B cell (primary cell): ENCODE results near the gene FAM184A.

Source experiments
- EZH2 ChIP-seq: IDR thresholded peaks from 2 replicates; pipeline ENCODE4 v1.6.1; 2012; ENCODE audit warnings: borderline replicate concordance, low read depth, mild to moderate bottlenecking, moderate library complexity, low read length; ENCODE audit not compliant: insufficient read depth, poor library complexity, severe bottlenecking
- TF ChIP-seq, protein P1 (sequence below): fragments of 200-600 bp; IDR thresholded peaks from one replicate; pipeline ENCODE4 v1.8.0; 2022; ENCODE audit warnings: antibody characterized with exemption, mild to moderate bottlenecking

- TF ChIP-seq, protein P1, sequence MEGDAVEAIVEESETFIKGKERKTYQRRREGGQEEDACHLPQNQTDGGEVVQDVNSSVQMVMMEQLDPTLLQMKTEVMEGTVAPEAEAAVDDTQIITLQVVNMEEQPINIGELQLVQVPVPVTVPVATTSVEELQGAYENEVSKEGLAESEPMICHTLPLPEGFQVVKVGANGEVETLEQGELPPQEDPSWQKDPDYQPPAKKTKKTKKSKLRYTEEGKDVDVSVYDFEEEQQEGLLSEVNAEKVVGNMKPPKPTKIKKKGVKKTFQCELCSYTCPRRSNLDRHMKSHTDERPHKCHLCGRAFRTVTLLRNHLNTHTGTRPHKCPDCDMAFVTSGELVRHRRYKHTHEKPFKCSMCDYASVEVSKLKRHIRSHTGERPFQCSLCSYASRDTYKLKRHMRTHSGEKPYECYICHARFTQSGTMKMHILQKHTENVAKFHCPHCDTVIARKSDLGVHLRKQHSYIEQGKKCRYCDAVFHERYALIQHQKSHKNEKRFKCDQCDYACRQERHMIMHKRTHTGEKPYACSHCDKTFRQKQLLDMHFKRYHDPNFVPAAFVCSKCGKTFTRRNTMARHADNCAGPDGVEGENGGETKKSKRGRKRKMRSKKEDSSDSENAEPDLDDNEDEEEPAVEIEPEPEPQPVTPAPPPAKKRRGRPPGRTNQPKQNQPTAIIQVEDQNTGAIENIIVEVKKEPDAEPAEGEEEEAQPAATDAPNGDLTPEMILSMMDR = no peak
- no peak for TF ChIP-seq EZH2
Measured at GRCh38 chr6:119102901-119103300, 24.4 kb upstream of the FAM184A start.
